ENCODE results near the gene ROBO1.
"Not testable (repeated sequence)": the region's sequence is repeated elsewhere in the genome, so short reads cannot be mapped to it uniquely, and the experiment has no call there.

Gene ROBO1

GRCh38 chr3:78721771-78722543 is 1045.8 kb downstream of the ROBO1 start:
- no peak for DNase-seq

GRCh38 chr3:78718707-78719106 is 1049.1 kb downstream of the ROBO1 start:
- DNase-seq = no peak

DNA sequence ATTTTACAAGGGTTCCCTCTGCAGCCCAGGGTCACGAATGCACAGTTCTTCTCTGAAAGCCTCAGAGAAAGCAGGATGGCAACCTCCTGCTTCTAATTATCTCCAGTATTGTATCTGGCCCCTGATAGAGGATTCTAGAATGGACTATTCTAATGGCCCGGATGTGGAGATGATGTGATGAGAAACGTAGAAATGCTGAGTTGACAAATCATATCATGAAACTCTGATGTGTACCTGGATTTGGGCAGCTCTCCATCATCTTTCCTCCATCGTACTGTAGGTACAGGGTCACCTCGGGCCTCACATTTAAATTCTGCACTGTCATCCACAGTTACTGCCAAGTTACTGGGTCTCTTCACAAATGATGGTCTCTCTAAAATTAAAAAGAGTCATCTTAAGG is 1050.8 kb downstream of the ROBO1 start:
- no peak for DNase-seq

- no peak for DNase-seq
Measured at GRCh38 chr3:78712941-78713340, 1054.9 kb downstream of the ROBO1 start.

- no peak for DNase-seq
Measured at GRCh38 chr3:78712270-78712669, 1055.5 kb downstream of the ROBO1 start.

DNA sequence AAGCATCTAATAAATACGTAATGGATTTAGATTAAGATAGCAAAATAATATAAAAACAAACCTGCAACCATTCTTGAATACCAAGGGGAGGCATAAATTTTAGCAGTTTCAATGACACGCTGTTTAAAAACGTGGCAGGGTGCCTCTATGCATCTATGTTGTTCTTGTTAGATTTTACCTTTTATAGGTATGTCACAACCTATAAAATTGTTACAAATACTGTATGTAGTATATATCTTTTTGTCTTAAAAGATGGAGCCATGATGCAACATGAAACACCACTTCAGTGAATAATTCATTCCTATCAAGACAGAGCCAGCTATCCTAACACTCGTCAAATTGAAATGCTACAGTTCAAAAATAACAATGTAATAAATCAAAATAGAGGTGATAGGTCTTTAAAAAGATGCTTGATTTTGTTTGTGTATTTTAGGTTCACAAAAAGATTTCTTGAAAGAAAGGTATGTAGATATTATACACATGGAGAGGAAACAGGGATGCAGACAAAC is 1059.2 kb downstream of the ROBO1 start:
- DNase-seq = no peak

GRCh38 chr3:78707609-78708008 is 1060.2 kb downstream of the ROBO1 start:
- DNase-seq = no peak

- DNase-seq = no peak
Measured at GRCh38 chr3:78706906-78707523, 1060.8 kb downstream of the ROBO1 start.

- DNase-seq = no peak
Measured at GRCh38 chr3:78703944-78704343, 1063.9 kb downstream of the ROBO1 start.

GRCh38 chr3:78701537-78701936 is 1066.3 kb downstream of the ROBO1 start:
- no peak for DNase-seq

DNA sequence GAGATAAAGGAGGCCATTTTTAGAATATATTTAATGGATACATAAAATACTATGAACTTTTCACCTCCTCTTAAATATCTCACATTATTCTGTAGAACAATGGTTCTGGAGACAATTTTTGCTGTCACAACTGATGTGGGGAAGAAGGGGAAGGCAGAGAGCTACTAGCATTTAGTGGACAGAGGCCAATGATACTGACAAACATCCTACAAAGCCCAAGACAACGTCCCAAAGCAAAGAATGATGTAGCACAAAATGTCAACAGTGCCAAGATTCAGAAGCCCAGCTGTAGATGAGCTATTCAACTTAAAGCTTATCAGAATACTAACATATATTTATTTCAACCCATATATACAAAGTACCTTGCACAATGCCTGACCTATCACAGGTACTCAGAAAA is 1069.4 kb downstream of the ROBO1 start:
- no peak for DNase-seq

GRCh38 chr3:78697426-78697825 is 1070.4 kb downstream of the ROBO1 start:
- DNase-seq = no peak

GRCh38 chr3:78690766-78691165 is 1077.0 kb downstream of the ROBO1 start:
- DNase-seq = no peak

DNA sequence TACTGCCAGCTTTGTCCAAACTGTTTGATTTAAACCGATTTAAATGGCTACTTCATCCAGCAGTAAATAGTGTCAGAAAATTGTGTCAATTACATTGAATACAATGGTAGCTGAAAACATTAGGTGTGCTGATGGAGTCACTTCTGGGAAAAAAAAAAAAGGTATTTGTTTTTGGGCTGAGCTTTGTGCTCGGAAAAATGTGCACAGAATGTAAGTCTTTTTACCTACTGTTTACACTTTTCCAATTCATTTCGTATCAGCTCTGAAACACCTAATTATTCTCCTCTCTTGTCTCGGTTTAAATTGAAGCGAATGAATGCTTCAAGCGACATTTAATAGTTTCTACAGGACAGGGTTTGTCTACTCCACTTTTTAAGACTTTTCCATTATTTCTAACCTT is 1078.4 kb downstream of the ROBO1 start:
- no peak for DNase-seq

DNA sequence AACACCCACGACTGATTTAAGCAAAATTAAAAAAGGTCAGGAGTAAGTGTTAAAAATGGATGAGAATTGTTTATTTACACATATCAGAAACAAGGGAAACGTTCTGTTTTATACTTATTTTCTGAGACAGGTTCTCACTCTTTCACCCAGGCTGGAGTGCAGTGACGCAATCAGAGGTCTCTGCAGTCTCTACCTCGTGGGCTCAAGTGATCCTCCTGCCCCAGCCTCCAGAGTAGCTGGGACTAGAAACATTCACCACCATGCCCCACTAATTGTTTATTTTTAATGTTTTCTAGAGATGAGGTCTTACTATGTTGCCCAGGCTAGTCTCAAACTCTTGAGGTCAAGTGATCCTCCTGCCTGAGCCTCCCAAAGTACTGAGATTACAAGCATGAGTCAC is 1080.3 kb downstream of the ROBO1 start:
- DNase-seq = no peak

GRCh38 chr3:78683284-78683683 is 1084.5 kb downstream of the ROBO1 start:
- DNase-seq = no peak

GRCh38 chr3:78675119-78675805 is 1092.5 kb downstream of the ROBO1 start:
- DNase-seq = not testable (repeated sequence)

DNA sequence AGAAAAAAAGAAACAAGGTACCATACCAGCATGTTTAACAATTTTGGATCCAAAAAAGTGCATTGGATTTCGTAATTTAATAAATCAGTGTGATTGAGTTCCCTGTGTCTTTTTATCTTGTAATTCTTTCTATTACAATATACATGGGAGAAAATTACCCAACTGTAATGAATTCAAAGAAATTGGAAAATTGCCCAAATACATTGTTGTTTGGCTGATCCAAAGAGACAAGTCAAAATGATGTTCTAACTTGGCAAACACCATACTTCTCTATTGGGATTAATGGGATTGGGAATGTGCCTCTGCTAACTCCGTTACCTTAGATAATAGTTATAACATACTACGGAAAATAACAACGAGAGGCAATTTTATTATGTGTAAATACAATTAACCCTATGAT is 1097.1 kb downstream of the ROBO1 start:
- no peak for DNase-seq

DNA sequence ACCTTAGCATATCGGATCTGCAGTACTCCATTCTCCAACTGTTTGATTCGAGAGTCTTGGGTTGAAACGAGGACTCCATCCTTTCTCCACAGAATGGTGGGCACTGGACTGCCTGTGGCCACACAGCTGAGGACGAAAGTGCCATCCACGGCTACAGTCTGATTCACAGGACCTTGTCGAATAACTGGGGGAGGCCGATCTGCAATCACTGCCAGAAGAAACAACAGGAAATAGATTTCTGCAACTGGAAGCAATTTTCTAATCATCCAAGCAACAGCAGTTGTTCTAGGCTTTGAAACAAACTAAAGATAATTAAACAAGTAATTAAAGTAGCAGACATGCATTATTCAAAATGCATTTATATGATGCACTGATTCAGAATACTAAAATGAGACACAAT is 1097.7 kb downstream of the ROBO1 start:
- DNase-seq = no peak

- DNase-seq = no peak
Measured at GRCh38 chr3:78668302-78668701, 1099.5 kb downstream of the ROBO1 start.

GRCh38 chr3:78666470-78666800 is 1101.4 kb downstream of the ROBO1 start:
- DNase-seq = no peak

DNA sequence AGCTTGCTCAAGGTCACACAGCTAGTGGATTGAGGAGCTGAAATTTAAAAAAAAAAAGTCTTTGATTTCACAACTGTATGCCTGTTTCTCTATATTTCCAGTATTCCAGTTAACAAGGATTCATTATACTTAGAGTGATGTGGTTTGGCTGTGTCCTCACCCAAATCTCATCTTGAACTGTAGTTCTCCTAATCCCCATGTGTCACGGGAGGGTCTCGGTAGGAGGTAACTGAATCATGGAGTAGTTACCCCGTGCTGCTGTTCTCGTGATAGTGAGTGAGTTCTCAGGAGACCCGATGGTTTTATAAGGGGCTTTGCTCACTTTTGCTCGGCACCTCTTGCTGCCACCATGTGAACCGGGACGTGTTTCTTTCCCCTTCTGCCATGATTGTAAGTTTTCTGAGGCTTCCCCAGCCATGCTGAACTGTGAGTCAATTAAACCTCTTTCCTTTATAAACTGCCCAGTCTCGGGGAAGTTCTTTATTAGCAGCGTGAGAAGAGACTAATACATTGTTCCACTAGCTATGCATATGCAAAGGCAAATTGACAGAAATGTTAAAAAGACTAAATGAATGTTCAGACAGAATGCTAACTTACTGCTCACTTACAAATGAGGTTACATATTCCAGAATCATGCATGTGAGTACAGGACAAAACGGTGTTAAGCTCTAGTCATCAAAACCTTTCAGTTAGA is 1101.9 kb downstream of the ROBO1 start:
- DNase-seq = no peak

DNA sequence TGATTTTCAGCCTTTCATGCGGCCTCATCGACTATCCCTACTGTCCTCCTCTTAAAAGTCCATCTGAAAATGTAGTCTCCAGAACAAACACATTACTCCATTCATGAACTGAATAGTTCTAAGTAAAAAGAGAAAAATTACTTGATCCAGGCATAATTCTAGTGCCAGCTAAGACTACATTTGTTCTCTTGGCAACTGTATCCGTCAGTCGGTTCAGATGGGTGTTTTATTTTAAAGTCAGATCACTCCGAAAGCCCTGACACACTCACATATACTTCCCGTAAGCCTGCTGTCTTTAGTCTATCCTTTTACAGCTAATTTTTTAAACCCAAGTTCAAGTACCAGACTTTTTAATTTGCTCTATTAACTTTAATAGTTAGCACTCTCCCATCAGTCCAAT is 1102.7 kb downstream of the ROBO1 start:
- DNase-seq = no peak
